HG02884 (cell line): ENCODE measurements around the gene GINS3.
"Not testable (repeated sequence)": the region's sequence is repeated elsewhere in the genome, so short reads cannot be mapped to it uniquely, and the experiment has no call there.

Source experiments
- ATAC-seq: cut with Tn5 transposase; IDR thresholded peaks from one replicate; pipeline ENCODE4 v1.9.1; 2021; ENCODE audit warnings: mild to moderate bottlenecking, moderate library complexity; ENCODE audit not compliant: unreplicated experiment

GINS3 gene

GRCh38 chr16:58385218-58385773 lies 7.0 kb upstream of the GINS3 start:
- ATAC-seq, result no peak

- ATAC-seq, result no peak
Measured at GRCh38 chr16:58389724-58390123, 2.5 kb upstream of the GINS3 start.

- ATAC-seq, result peak; percentile 17
Measured at GRCh38 chr16:58393138-58393504, 850 bp downstream of the GINS3 start.

- ATAC-seq, result not testable (repeated sequence)
Measured at GRCh38 chr16:58396897-58397296, 4.6 kb downstream of the GINS3 start.

GRCh38 chr16:58399718-58400633 lies 7.7 kb downstream of the GINS3 start:
- ATAC-seq, result no peak

GRCh38 chr16:58401305-58401704 lies 9.0 kb downstream of the GINS3 start:
- not testable (repeated sequence) for ATAC-seq

GRCh38 chr16:58402796-58403195 lies 10.5 kb downstream of the GINS3 start:
- ATAC-seq, result no peak

GRCh38 chr16:58409316-58409973 lies 17.2 kb downstream of the GINS3 start:
- ATAC-seq, result no peak

GRCh38 chr16:58411336-58411735 lies 19.1 kb downstream of the GINS3 start:
- ATAC-seq, result no peak

- ATAC-seq, result no peak
Measured at GRCh38 chr16:58411736-58412614, 19.7 kb downstream of the GINS3 start.

GRCh38 chr16:58412615-58412970 lies 20.3 kb downstream of the GINS3 start:
- ATAC-seq, result not testable (repeated sequence)

- ATAC-seq, result no peak
Measured at GRCh38 chr16:58413359-58413758, 21.1 kb downstream of the GINS3 start.

- no peak for ATAC-seq
Measured at GRCh38 chr16:58415003-58415402, 22.7 kb downstream of the GINS3 start.

GRCh38 chr16:58415961-58416360 lies 23.7 kb downstream of the GINS3 start:
- ATAC-seq, result not testable (repeated sequence)

GRCh38 chr16:58417035-58417434 lies 24.8 kb downstream of the GINS3 start:
- no peak for ATAC-seq

GRCh38 chr16:58417600-58417999 lies 25.3 kb downstream of the GINS3 start:
- ATAC-seq, result no peak

GRCh38 chr16:58418026-58418425 lies 25.8 kb downstream of the GINS3 start:
- ATAC-seq, result no peak

- peak; percentile 39 for ATAC-seq
Measured at GRCh38 chr16:58418601-58419000, 26.3 kb downstream of the GINS3 start.

- ATAC-seq, result no peak
Measured at GRCh38 chr16:58419241-58419990, 27.1 kb downstream of the GINS3 start.

GRCh38 chr16:58421059-58421458 lies 28.8 kb downstream of the GINS3 start:
- no peak for ATAC-seq
